GM23248 (cell line): ENCODE measurements around the gene PPP1R2. TPM values are rescaled to one million over a fixed set of nuclear protein-coding genes. Genes with fewer than 3 reads are reported as not detected.

ENCODE experiments used
- DNase-seq: peaks from one replicate; pipeline ENCODE4 v3.0.0-alpha.2; 2015
- H2AFZ ChIP-seq: fragments of 200-600 bp; sonication (generic); 2 replicates; pipeline ENCODE4 v1.6.1; 2016; ENCODE audit warnings: antibody characterized with exemption
- H3F3A ChIP-seq: fragments of 200-600 bp; sonication (generic); 2 replicates; pipeline ENCODE4 v1.6.1; 2016; ENCODE audit warnings: mild to moderate bottlenecking, antibody characterized with exemption, mixed run types; ENCODE audit not compliant: insufficient read depth
- H3K27ac ChIP-seq: fragments of 200-600 bp; sonication (generic); 2 replicates; pipeline ENCODE4 v1.5.1; 2016; ENCODE audit warnings: mild to moderate bottlenecking
- H3K27me3 ChIP-seq: fragments of 200-600 bp; sonication (generic); replicated peaks from 2 replicates; pipeline ENCODE4 v1.6.1; 2016; ENCODE audit warnings: mild to moderate bottlenecking; ENCODE audit not compliant: insufficient read depth
- H3K36me3 ChIP-seq: fragments of 200-600 bp; sonication (generic); 2 replicates; pipeline ENCODE4 v1.6.1; 2016; ENCODE audit warnings: low read depth, mild to moderate bottlenecking
- H3K4me1 ChIP-seq: fragments of 200-600 bp; sonication (generic); 2 replicates; pipeline ENCODE4 v1.6.1; 2016; ENCODE audit warnings: mild to moderate bottlenecking; ENCODE audit not compliant: insufficient read depth
- H3K4me2 ChIP-seq: fragments of 200-600 bp; sonication (generic); one replicate; pipeline ENCODE4 v1.6.1; 2016; ENCODE audit warnings: mild to moderate bottlenecking; ENCODE audit not compliant: unreplicated experiment
- H3K4me3 ChIP-seq: fragments of 200-600 bp; sonication (generic); 2 replicates; pipeline ENCODE4 v1.5.1; 2016; ENCODE audit warnings: mild to moderate bottlenecking
- H3K79me2 ChIP-seq: fragments of 200-600 bp; sonication (generic); 2 replicates; pipeline ENCODE4 v1.6.1; 2016; ENCODE audit warnings: mild to moderate bottlenecking; ENCODE audit not compliant: insufficient read depth
- H3K9ac ChIP-seq: fragments of 200-600 bp; sonication (generic); 2 replicates; pipeline ENCODE4 v1.6.1; 2016; ENCODE audit warnings: mild to moderate bottlenecking
- H3K9me2 ChIP-seq: fragments of 200-600 bp; sonication (generic); 2 replicates; pipeline ENCODE4 v1.6.1; 2016; ENCODE audit warnings: mixed run types, mild to moderate bottlenecking, moderate library complexity; ENCODE audit not compliant: insufficient read depth
- H3K9me3 ChIP-seq: fragments of 200-600 bp; sonication (generic); one replicate; pipeline ENCODE4 v1.6.1; 2017; ENCODE audit warnings: low read depth
- H4K20me1 ChIP-seq: fragments of 200-600 bp; sonication (generic); 2 replicates; pipeline ENCODE4 v1.6.0; 2016; ENCODE audit not compliant: insufficient read depth
- EZH2 ChIP-seq: fragments of 200-600 bp; sonication (generic); IDR thresholded peaks from 2 replicates; pipeline ENCODE4 v1.6.1; 2018; ENCODE audit warnings: antibody characterized with exemption, mild to moderate bottlenecking; ENCODE audit not compliant: insufficient read depth, poor library complexity, severe bottlenecking
- EZH2phosphoT487 ChIP-seq: fragments of 200-600 bp; sonication (generic); IDR thresholded peaks from 2 replicates; pipeline ENCODE4 v1.6.1; 2018; ENCODE audit warnings: antibody characterized with exemption, moderate library complexity, mild to moderate bottlenecking, low read depth; ENCODE audit not compliant: insufficient read depth
- WGBS, 2 experiments: methylation state at CpG; one replicate each; pipeline ENCODE4 v1.1.6; 2015 to 2017; ENCODE audit warnings: low lambda C conversion rate in 2 of 2, low coverage in 1 of 2; ENCODE audit errors: missing lambda C conversion rate in 2 of 2; 5-methylcytosine and 5-hydroxymethylcytosine counted together
- in situ Hi-C: fragments of 300-500 bp; cut with MboI; formaldehyde crosslinking; loops from 2 replicates; pipeline ENCODE4 v1.15.0; 2020
- polyA plus RNA-seq: library from polyadenylated mRNA; unstranded; fragments of >200 nt; fragmentation: Nextera tagmentation; extraction: Ambion mirVana; gene quantifications from 2 replicates; pipeline ENCODE4 v1.2.1, GENCODE V29; 2016
- total RNA-seq: library from RNA; depleted of rRNA; stranded (reverse); fragments of >200 nt; shearing (Covaris generic); gene quantifications from 2 replicates; pipeline ENCODE4 v1.2.3, GENCODE V29; 2014

The PPP1R2 gene
- total and polyA plus RNA-seq, 2 experiments from 2014 or later: 50.9 to 55.8 TPM

DNA sequence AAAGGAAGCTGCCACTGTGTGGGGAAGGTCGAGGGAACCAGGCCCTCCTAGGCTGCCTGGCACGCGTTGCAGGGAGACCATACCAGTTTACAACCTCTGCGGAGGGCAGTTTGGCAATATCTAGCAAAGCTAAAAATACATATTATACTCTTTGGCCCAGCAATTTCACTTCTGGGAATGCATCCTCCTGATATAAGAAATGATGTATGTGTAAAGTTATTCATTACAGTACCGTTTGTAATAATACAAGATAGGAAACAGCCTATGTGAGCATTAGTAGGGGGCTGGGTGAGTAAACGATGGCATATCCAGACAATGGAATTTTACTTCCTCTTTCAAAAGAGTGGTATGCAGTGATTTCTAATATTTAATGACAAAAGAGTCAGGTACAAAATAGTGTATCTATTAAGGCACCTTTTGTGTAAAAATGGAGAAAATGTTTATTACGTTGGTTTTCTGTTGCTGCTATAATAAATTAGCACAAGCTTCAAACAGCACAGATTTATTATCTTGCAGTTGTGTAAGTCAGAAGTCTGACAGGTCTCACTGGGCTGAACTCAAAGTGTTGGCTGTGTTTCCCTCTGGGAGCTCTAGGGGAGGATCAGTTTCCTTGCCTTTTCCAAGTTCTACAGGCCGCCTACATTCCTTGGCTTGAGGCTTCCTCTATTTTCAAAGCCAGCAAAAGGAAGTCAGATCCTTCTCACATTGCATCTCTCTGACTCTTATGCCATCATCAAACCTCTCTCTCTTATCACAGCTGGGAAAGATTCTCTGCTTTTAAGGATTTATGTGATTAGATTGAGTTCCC is 31.6 kb upstream of the PPP1R2 start:
- H3K27me3 ChIP-seq: no peaks in the 10 kb centered on the region
- 67 to 71% methylated on average over 8 of the region's 8 CpGs for WGBS, 2 experiments
- H3K9ac ChIP-seq: no peak overlapping the region
- H3K36me3 ChIP-seq: no peaks in the 10 kb centered on the region
- no peak for DNase-seq
- no peaks in the 10 kb centered on the region for H3F3A ChIP-seq
- H3K4me1 ChIP-seq: no peaks in the 10 kb centered on the region
- in situ Hi-C loops: no loop called here
- no peak overlapping the region for H2AFZ ChIP-seq
- TF ChIP-seq EZH2 (no peak), EZH2phosphoT487 (no peak)
- no peaks in the 10 kb centered on the region for H3K79me2 ChIP-seq
- H4K20me1 ChIP-seq: no peaks in the 10 kb centered on the region
- H3K9me2 ChIP-seq: no peaks in the 10 kb centered on the region
- no peak overlapping the region for H3K27ac ChIP-seq
- no peak overlapping the region for H3K4me2 ChIP-seq
- no peaks in the 10 kb centered on the region for H3K9me3 ChIP-seq
- no peak overlapping the region for H3K4me3 ChIP-seq

DNA sequence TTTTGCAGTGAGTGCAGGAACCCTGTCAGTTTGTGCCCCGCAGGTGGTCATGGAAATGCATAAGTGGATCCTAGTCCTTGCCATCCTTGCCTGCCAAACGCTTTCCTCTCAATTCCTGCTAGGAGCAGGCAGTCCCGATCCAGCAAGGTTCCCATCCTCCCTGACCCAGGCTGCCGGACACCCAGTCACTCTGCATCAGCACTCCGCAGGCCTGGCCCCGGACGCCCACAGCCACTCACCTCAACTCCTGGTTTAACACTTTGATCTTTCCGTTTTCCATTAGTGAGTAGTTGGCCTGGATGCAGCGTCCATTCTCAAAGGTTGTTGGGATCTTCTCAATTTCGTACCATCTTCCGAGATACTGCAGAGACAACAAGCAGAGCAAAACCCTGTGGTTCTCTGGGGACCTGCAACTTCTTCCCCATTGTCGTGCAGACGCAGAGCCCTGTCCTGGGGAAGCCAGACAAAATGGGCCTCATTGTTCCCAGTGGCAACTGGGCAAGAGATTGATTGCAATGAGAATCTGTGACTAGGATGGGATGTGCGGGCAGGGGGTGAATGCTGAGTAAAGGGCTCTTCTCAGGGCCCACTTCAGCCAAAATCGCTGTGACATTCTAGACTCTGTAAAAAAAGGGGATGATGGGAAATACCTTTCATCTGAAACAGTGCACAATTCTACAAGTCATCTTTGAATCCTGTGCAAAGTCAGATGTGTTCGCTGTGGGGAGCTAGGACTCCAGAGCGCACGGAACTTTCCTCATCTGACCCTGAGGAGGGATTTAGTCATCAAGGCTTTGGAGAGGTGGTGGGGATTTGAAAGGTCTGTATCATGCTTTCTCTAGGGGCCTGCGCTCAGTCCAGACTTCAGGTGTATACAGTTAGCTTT is 30.7 kb upstream of the PPP1R2 start:
- in situ Hi-C loops: no loop called here
- Histone ChIP-seq H2AFZ (no peak overlapping the region), H3K27me3 (no peaks in the 10 kb centered on the region), H3K9me2 (no peaks in the 10 kb centered on the region), H3K9ac (no peak overlapping the region), H3K36me3 (no peaks in the 10 kb centered on the region), H3K4me3 (no peak overlapping the region), H3K27ac (no peak overlapping the region), H3K4me1 (no peaks in the 10 kb centered on the region), H3K9me3 (no peaks in the 10 kb centered on the region), H3K79me2 (no peaks in the 10 kb centered on the region), H3F3A (no peaks in the 10 kb centered on the region), H4K20me1 (no peaks in the 10 kb centered on the region), H3K4me2 (no peak overlapping the region)
- TF ChIP-seq EZH2: no peak
- no peak for TF ChIP-seq EZH2phosphoT487
- 84 to 85% methylated on average over 19 of the region's 19 CpGs for WGBS, 2 experiments
- no peak for DNase-seq

DNA sequence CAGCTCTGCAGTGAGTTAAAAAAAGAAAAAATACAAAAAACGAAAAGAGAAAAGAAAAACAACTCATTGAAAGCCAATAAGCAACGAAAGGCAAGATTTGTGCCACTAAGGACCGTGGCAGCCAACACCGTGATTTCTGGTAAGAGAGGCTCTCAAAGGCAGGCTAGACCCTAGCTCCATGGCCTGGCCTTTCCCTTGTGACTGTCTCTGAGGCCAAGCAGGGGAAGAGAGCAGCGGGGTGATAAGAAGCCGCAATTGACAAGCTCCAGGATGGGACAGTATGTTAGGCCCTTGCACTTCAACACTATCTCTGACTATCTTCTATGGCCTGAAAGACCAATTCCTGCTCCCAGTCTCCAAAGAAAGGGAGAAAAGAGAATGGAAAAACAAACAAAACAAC is 28.2 kb upstream of the PPP1R2 start:
- Histone ChIP-seq H3K9me3 (no peaks in the 10 kb centered on the region), H3K27ac (no peak overlapping the region), H3K36me3 (no peaks in the 10 kb centered on the region), H3F3A (no peaks in the 10 kb centered on the region), H3K4me1 (no peaks in the 10 kb centered on the region), H4K20me1 (no peaks in the 10 kb centered on the region), H3K9ac (no peak overlapping the region), H3K4me3 (no peak overlapping the region), H2AFZ (no peak overlapping the region), H3K9me2 (no peaks in the 10 kb centered on the region), H3K4me2 (no peak overlapping the region), H3K27me3 (no peaks in the 10 kb centered on the region; the same call in 1 of the 2 replicates), H3K79me2 (no peaks in the 10 kb centered on the region)
- TF ChIP-seq EZH2 (no peak), EZH2phosphoT487 (no peak)
- DNase-seq: no peak
- in situ Hi-C loops: no loop called here
- 66 to 68% methylated on average over 6 of the region's 6 CpGs for WGBS, 2 experiments

DNA sequence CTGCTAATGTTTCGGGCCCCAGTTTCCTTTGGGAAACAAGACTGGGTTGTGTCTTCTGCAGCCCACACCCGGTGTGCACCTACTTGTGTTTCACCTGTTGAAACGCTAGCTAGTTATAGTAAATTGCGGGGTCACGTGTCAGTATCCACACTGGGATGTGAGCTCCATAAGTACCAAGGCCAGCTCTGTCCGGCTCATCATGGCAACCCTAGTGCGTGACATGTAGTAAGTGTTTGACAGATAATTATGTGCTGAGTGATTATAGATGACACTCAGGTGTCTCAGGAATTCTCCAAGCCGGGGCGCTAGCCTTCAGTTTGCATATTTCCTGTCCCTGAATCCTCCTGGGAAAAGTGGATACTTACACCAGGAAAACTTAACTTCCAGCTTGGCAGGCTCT is 27.8 kb upstream of the PPP1R2 start:
- Histone ChIP-seq H3K9me2 (no peaks in the 10 kb centered on the region), H3K9ac (no peak overlapping the region), H3F3A (no peaks in the 10 kb centered on the region), H3K79me2 (no peaks in the 10 kb centered on the region), H3K27ac (no peak overlapping the region), H3K36me3 (no peaks in the 10 kb centered on the region), H3K4me3 (no peak overlapping the region), H3K4me1 (no peaks in the 10 kb centered on the region), H2AFZ (no peak overlapping the region), H4K20me1 (no peaks in the 10 kb centered on the region), H3K9me3 (no peaks in the 10 kb centered on the region), H3K27me3 (no peaks in the 10 kb centered on the region; the same call in 1 of the 2 replicates), H3K4me2 (no peak overlapping the region)
- in situ Hi-C loops: no loop called here
- TF ChIP-seq EZH2 (no peak), EZH2phosphoT487 (no peak)
- WGBS, 2 experiments: 74 to 80% methylated on average over 9 of the region's 9 CpGs
- no peak for DNase-seq
